ENCODE measurements around the gene SUN2.

GRCh38 chr22:38729946-38730345, 25.9 kb downstream of the SUN2 start:
- TF ChIP-seq CTCF (IDR thresholded peaks at IDR 0.05) = no peak
- TF ChIP-seq POLR2AphosphoS5 (IDR thresholded peaks at IDR 0.05) = no peak
